Small intestine (tissue), 7 donors: ENCODE measurements around the gene VWF. TPM values are rescaled to one million over a fixed set of nuclear protein-coding genes. Genes with fewer than 3 reads are reported as not detected.
"Not testable (repeated sequence)": the region's sequence is repeated elsewhere in the genome, so short reads cannot be mapped to it uniquely, and the experiment has no call there.

Experiments used
- DNase-seq, 2 donors: peaks; one replicate each; pipeline versions ENCODE4 v3.0.0 to v3.0.0-alpha.2; 2013
- FAIRE-seq: peaks from 2 replicates; lab custom pipeline; 2012; peaks lifted over from hg19 to GRCh38; lab: Jason Lieb, UNC
- H3K27ac ChIP-seq, 3 donors: one replicate each; pipeline ENCODE4 v1.5.1; 2013; ENCODE audit warnings: low read length in 2 of 3, mild to moderate bottlenecking in 2 of 3, control low read depth in 1 of 3, inconsistent platforms in 1 of 3, low read depth in 1 of 3, moderate library complexity in 1 of 3
- H3K27me3 ChIP-seq, 3 donors: one replicate each; pipeline ENCODE4 v1.6.1; 2013; ENCODE audit warnings: low read length in 3 of 3, inconsistent platforms in 1 of 3; ENCODE audit not compliant: control insufficient read depth in 3 of 3, insufficient read depth in 3 of 3
- H3K36me3 ChIP-seq, 3 donors: one replicate each; pipeline ENCODE4 v1.6.1; 2013; ENCODE audit warnings: low read length in 3 of 3, inconsistent platforms in 1 of 3, low read depth in 1 of 3, mild to moderate bottlenecking in 1 of 3, moderate library complexity in 1 of 3; ENCODE audit not compliant: control insufficient read depth in 3 of 3, insufficient read depth in 2 of 3
- H3K4me1 ChIP-seq, 3 donors: one replicate each; pipeline ENCODE4 v1.6.1; 2013; ENCODE audit warnings: low read length in 2 of 3, inconsistent platforms in 1 of 3, low read depth in 1 of 3, mild to moderate bottlenecking in 1 of 3, moderate library complexity in 1 of 3; ENCODE audit not compliant: control insufficient read depth in 3 of 3, insufficient read depth in 2 of 3
- H3K4me3 ChIP-seq, 3 donors: one replicate each; pipeline ENCODE4 v1.5.1; 2013; ENCODE audit warnings: low read length in 3 of 3, control low read depth in 1 of 3, inconsistent platforms in 1 of 3, low read depth in 1 of 3, mild to moderate bottlenecking in 1 of 3, moderate library complexity in 1 of 3
- H3K9me3 ChIP-seq, 2 donors: one replicate each; pipeline ENCODE4 v1.6.1; 2013; ENCODE audit warnings: low read depth in 1 of 2, low read length in 1 of 2; ENCODE audit not compliant: control insufficient read depth in 2 of 2, insufficient read depth in 1 of 2
- WGBS, 3 donors: extraction: QIAGEN DNeasy Blood & Tissue Kit; methylation state at CpG; one replicate each; pipeline ENCODE4 v1.1.7; 2013; 5-methylcytosine and 5-hydroxymethylcytosine counted together
- polyA plus RNA-seq, 4 donors: library from polyadenylated mRNA; stranded (reverse) in 3 of 4; unstranded in 1 of 4; fragments of 200-250 nt in 3 of 4; fragments of 120-200 nt in 1 of 4; gene quantifications; one replicate each; pipeline versions ENCODE4 v1.2.1 to v1.2.3, GENCODE V29; 2013
- donor health status: healthy with polysubstance abuse.
- donor health status: control.
- donor health status: control.
- donor health status: Bipolar disorder and iron deficiency.
- donor health status: healthy.

VWF gene
- polyA plus RNA-seq, 4 donors, result 2.2 to 82.9 (median 6.1) TPM

GRCh38 chr12:6018265-6018664 is 106.2 kb downstream of the VWF start:
- WGBS, 3 donors, result 84 to 91% (median 88%) methylated on average over 10 of the region's 10 CpGs
- Histone ChIP-seq H3K27ac (no peak overlapping the region), H3K4me1 (no peaks in the 10 kb centered on the region), H3K27me3 (no peaks in the 10 kb centered on the region), H3K36me3 (no peaks in the 10 kb centered on the region), H3K9me3 (no peaks in the 10 kb centered on the region), H3K4me3 (no peak overlapping the region)
- DNase-seq, result no peak
- FAIRE-seq, result no peak

DNA sequence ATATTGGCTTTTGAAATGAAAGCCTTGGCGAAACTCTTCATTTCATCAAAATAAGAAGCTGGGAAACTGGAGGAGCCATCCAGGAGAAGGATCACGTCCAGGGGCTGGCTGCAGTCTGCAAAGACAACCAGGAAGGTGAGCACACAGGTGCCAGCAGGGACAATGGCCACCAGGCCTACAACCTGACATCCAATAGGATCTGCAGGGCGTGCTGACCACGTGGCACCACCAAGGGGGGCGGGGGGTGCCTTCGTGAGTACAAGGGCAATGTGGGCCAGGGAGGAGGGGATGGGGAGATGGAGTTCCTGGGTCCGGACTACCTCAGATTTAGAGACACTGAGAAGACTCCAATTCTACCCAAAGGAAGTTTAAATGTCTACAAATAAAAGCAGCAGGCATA is 107.7 kb downstream of the VWF start:
- H3K36me3 ChIP-seq, result no peaks in the 10 kb centered on the region
- DNase-seq (no peak), FAIRE-seq (no peak)
- WGBS, 3 donors, result 55 to 70% (median 60%) methylated on average over 7 of the region's 7 CpGs
- H3K4me3 ChIP-seq, result no peak overlapping the region
- H3K27ac ChIP-seq, result no peak overlapping the region
- H3K27me3 ChIP-seq, result no peaks in the 10 kb centered on the region
- H3K4me1 ChIP-seq, result no peaks in the 10 kb centered on the region
- no peaks in the 10 kb centered on the region for H3K9me3 ChIP-seq

GRCh38 chr12:6016004-6016403 is 108.5 kb downstream of the VWF start:
- WGBS, 3 donors, result 89 to 93% (median 92%) methylated on average over 12 of the region's 12 CpGs
- DNase-seq, H3K27ac ChIP-seq, FAIRE-seq, H3K4me1 ChIP-seq, H3K36me3 ChIP-seq, H3K27me3 ChIP-seq, H3K4me3 ChIP-seq, H3K9me3 ChIP-seq: not testable (repeated sequence)

GRCh38 chr12:6015271-6015670 is 109.2 kb downstream of the VWF start:
- WGBS, 3 donors, result 57 to 79% (median 61%) methylated on average over 2 of the region's 3 CpGs
- not testable (repeated sequence) for H3K4me1 ChIP-seq, FAIRE-seq, H3K27me3 ChIP-seq, H3K36me3 ChIP-seq, DNase-seq, H3K9me3 ChIP-seq, H3K27ac ChIP-seq, H3K4me3 ChIP-seq

GRCh38 chr12:6010631-6011350 is 113.7 kb downstream of the VWF start:
- H3K27me3 ChIP-seq, H3K4me1 ChIP-seq, DNase-seq, H3K9me3 ChIP-seq, H3K27ac ChIP-seq, H3K36me3 ChIP-seq, FAIRE-seq, H3K4me3 ChIP-seq: not testable (repeated sequence)
- WGBS, 3 donors, result 82 to 87% (median 85%) methylated on average over 4 of the region's 4 CpGs

- Histone ChIP-seq H3K4me1 (no peaks in the 10 kb centered on the region), H3K4me3 (no peak overlapping the region), H3K9me3 (no peaks in the 10 kb centered on the region), H3K36me3 (no peaks in the 10 kb centered on the region), H3K27me3 (no peaks in the 10 kb centered on the region), H3K27ac (no peak overlapping the region)
- peak; percentile 9 to 22 for DNase-seq
- WGBS, 3 donors, result 72 to 85% (median 80%) methylated on average over 3 of the region's 3 CpGs
- no peak for FAIRE-seq
Measured at GRCh38 chr12:5997260-5997659, 127.2 kb downstream of the VWF start.

DNA sequence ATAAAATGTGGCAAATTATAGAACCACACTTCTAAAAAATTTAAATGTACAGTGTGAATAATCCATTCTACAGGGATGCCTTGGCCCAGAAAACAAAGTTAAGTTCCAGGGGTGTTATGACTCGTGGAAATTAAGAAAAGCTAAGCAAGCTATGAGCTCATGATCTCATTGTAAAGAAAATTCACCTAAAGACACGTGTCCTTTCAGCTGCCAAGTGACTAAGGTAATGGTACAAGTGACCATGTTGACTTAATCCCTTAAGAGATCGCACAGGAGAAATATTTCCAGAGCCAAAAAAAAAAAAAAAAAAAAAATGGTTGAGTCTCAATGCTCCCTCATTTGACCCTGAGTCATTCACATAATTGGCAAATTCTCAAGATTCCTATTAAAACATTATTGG is 128.0 kb downstream of the VWF start:
- no peaks in the 10 kb centered on the region for H3K36me3 ChIP-seq
- no peak overlapping the region for H3K27ac ChIP-seq
- FAIRE-seq (no peak), DNase-seq (no peak)
- no peaks in the 10 kb centered on the region for H3K27me3 ChIP-seq
- 71 to 78% (median 75%) methylated on average over 3 of the region's 3 CpGs for WGBS, 3 donors
- H3K4me1 ChIP-seq, result no peaks in the 10 kb centered on the region
- no peaks in the 10 kb centered on the region for H3K9me3 ChIP-seq
- H3K4me3 ChIP-seq, result no peak overlapping the region

DNA sequence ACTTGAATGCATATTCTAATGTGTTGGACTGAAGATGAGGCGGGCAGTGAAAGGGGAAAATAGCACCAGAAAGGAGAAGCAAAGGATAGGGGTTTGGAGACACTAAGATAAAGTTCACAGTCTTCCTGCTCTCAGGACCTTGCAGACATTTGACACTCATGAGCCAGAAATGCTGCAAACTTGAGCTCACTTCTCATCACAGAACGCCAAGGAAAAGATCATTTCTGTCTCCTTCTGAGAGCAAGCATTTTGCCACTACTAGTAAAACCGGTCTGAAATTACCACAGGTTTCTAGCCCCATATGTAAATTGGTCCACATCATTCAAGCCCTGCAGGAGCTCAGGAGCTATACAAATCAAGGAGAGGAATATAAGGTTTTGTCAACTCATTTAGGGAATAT is 134.8 kb downstream of the VWF start:
- Histone ChIP-seq H3K36me3 (no peaks in the 10 kb centered on the region), H3K4me3 (no peak overlapping the region), H3K9me3 (no peaks in the 10 kb centered on the region), H3K4me1 (no peaks in the 10 kb centered on the region), H3K27ac (no peak overlapping the region), H3K27me3 (no peaks in the 10 kb centered on the region)
- DNase-seq, result no peak
- WGBS, 3 donors, result 87 to 90% (median 89%) methylated on average over 3 of the region's 3 CpGs
- FAIRE-seq, result no peak

- H3K27ac ChIP-seq, result no peak overlapping the region
- no peak overlapping the region for H3K4me3 ChIP-seq
- 4 to 5% (median 4%) methylated on average over 10 of the region's 10 CpGs for WGBS, 3 donors
- no peaks in the 10 kb centered on the region for H3K4me1 ChIP-seq
- FAIRE-seq (no peak), DNase-seq (peak; percentile 73 to 85)
- H3K9me3 ChIP-seq, result no peaks in the 10 kb centered on the region
- H3K27me3 ChIP-seq, result no peaks in the 10 kb centered on the region
- no peaks in the 10 kb centered on the region for H3K36me3 ChIP-seq
Measured at GRCh38 chr12:5988659-5989116, 135.8 kb downstream of the VWF start.
